Activated CD8-positive, alpha-beta memory T cell treated with anti-CD3 and anti-CD28 coated beads, Interleukin-2, amount 10 ng/mL, durations not matched to agents 7 days and 5 days (primary cell): ENCODE measurements around the gene CLECL1. TPM values are rescaled to one million over a fixed set of nuclear protein-coding genes. Genes with fewer than 3 reads are reported as not detected.
A peak's percentile ranks its signal among the peaks of the same experiment; 100 is the strongest.
"Not testable (repeated sequence)": the region's sequence is repeated elsewhere in the genome, so short reads cannot be mapped to it uniquely, and the experiment has no call there.

ENCODE experiments used
- ATAC-seq: fragments of 150-1000 bp; cut with Tn5 transposase; one replicate; pipeline ENCODE4 v1.10.0; 2021; ENCODE audit warnings: moderate library complexity
- CTCF ChIA-PET: fragments of 350-600 bp; sonication (Branson Sonifier 250); formaldehyde crosslinking; loops from one replicate; lab custom pipeline; 2021; ENCODE audit warnings: antibody characterized with exemption; lab: Charles Lee
- DNase-seq: peaks from one replicate; pipeline ENCODE4 v3.0.0-alpha.2; 2020
- H3K27ac Mint-ChIP-seq: one replicate; pipeline ENCODE4 v1.8.0; 2021; ENCODE audit warnings: mild to moderate bottlenecking, mixed read lengths
- H3K27me3 Mint-ChIP-seq: one replicate; pipeline ENCODE4 v1.8.0; 2021; ENCODE audit warnings: mixed read lengths
- H3K36me3 Mint-ChIP-seq: one replicate; pipeline ENCODE4 v1.8.0; 2021; ENCODE audit warnings: mild to moderate bottlenecking, mixed read lengths
- H3K4me1 Mint-ChIP-seq: one replicate; pipeline ENCODE4 v1.8.0; 2021; ENCODE audit warnings: mixed read lengths
- H3K4me3 Mint-ChIP-seq: one replicate; pipeline ENCODE4 v1.8.0; 2021; ENCODE audit warnings: mild to moderate bottlenecking, moderate library complexity, mixed read lengths
- H3K9me3 Mint-ChIP-seq: one replicate; pipeline ENCODE4 v1.8.0; 2022; ENCODE audit warnings: low read depth, mixed read lengths
- total RNA-seq, 2 experiments: library from RNA; stranded (reverse); gene quantifications; one replicate each; pipeline ENCODE4 v1.2.3, GENCODE V29; 2021

CLECL1 gene
- total RNA-seq, 2 experiments from 2014 or later, result 2.2 to 8.8 TPM

- Mint-ChIP-seq H3K27ac (no peak overlapping the region), H3K4me3 (no peak overlapping the region), H3K9me3 (no peaks in the 10 kb centered on the region), H3K4me1 (peaks cover 33% of the 10 kb centered on the region), H3K27me3 (no peaks in the 10 kb centered on the region), H3K36me3 (peaks cover 10% of the 10 kb centered on the region)
- DNase-seq (no peak), ATAC-seq (no peak)
- CTCF ChIA-PET, result interaction anchor here (0.6 to 3.3 kb wide), 7 partner anchors 13 to 97 kb away, joined by 3 to 17 read pairs (median 4); no protein-coding TSS in a partner anchor
Measured at GRCh38 chr12:9730011-9730410, 2.9 kb downstream of the CLECL1 start.

GRCh38 chr12:9729082-9729481, 3.8 kb downstream of the CLECL1 start:
- H3K36me3 Mint-ChIP-seq, result peaks cover 11% of the 10 kb centered on the region
- no peak overlapping the region for H3K4me3 Mint-ChIP-seq
- H3K4me1 Mint-ChIP-seq, result peaks cover 32% of the 10 kb centered on the region

GRCh38 chr12:9727813-9728212, 5.1 kb downstream of the CLECL1 start:
- Mint-ChIP-seq H3K36me3 (peaks cover 14% of the 10 kb centered on the region), H3K27me3 (no peaks in the 10 kb centered on the region), H3K27ac (no peak overlapping the region), H3K4me1 (peaks cover 29% of the 10 kb centered on the region), H3K9me3 (peaks cover 2% of the 10 kb centered on the region), H3K4me3 (no peak overlapping the region)
- DNase-seq (no peak), ATAC-seq (no peak)
- CTCF ChIA-PET, result interaction anchor here (2.6 kb wide), 1 partner anchor 11 kb away, joined by 11 read pairs; no protein-coding TSS in a partner anchor

More at GRCh38 chr12:9729082-9729481, 3.8 kb downstream of the CLECL1 start:
- no peak overlapping the region for H3K27ac Mint-ChIP-seq
- DNase-seq (no peak), ATAC-seq (no peak)
- H3K27me3 Mint-ChIP-seq, result no peaks in the 10 kb centered on the region
- CTCF ChIA-PET, result interaction anchor here (1.1 to 3.3 kb wide), 4 partner anchors 21 to 96 kb away, joined by 4 to 17 read pairs (median 5); no protein-coding TSS in a partner anchor
- peaks cover 2% of the 10 kb centered on the region for H3K9me3 Mint-ChIP-seq

- no peak for ATAC-seq
- CTCF ChIA-PET, result interaction anchor here (1.1 to 4.0 kb wide), 3 partner anchors 8 to 32 kb away, joined by 3 to 24 read pairs (median 11); no protein-coding TSS in a partner anchor
- Mint-ChIP-seq H3K9me3 (peaks cover 2% of the 10 kb centered on the region), H3K4me3 (no peak overlapping the region), H3K27ac (no peak overlapping the region), H3K27me3 (no peaks in the 10 kb centered on the region), H3K4me1 (peaks cover 12% of the 10 kb centered on the region), H3K36me3 (peaks cover 21% of the 10 kb centered on the region)
- DNase-seq, result no peak
Measured at GRCh38 chr12:9725213-9725870, 7.6 kb downstream of the CLECL1 start.

- ATAC-seq (no peak), DNase-seq (no peak)
- peaks cover 21% of the 10 kb centered on the region for H3K36me3 Mint-ChIP-seq
- no peak overlapping the region for H3K27ac Mint-ChIP-seq
- CTCF ChIA-PET, result interaction anchor here (4.0 kb wide), 1 partner anchor 15 kb away, joined by 24 read pairs; no protein-coding TSS in a partner anchor
- peaks cover 17% of the 10 kb centered on the region for H3K4me1 Mint-ChIP-seq
- no peak overlapping the region for H3K4me3 Mint-ChIP-seq
- H3K27me3 Mint-ChIP-seq, result no peaks in the 10 kb centered on the region
- H3K9me3 Mint-ChIP-seq, result peaks cover 2% of the 10 kb centered on the region
Measured at GRCh38 chr12:9724023-9724422, 8.9 kb downstream of the CLECL1 start.

- Mint-ChIP-seq H3K4me1 (peaks cover 17% of the 10 kb centered on the region), H3K27ac (no peak overlapping the region), H3K27me3 (no peaks in the 10 kb centered on the region), H3K4me3 (no peak overlapping the region), H3K36me3 (peaks cover 21% of the 10 kb centered on the region), H3K9me3 (peaks cover 2% of the 10 kb centered on the region)
- no peak for ATAC-seq
- no peak for DNase-seq
- CTCF ChIA-PET, result interaction anchor here (1.0 to 2.2 kb wide), 5 partner anchors 9 to 252 kb away, joined by 3 to 9 read pairs (median 4); no protein-coding TSS in a partner anchor
Measured at GRCh38 chr12:9721394-9722092, 11.4 kb downstream of the CLECL1 start.

GRCh38 chr12:9719790-9720189, 13.1 kb downstream of the CLECL1 start:
- peak overlapping the region; percentile 8 for H3K27ac Mint-ChIP-seq
- peaks cover 21% of the 10 kb centered on the region for H3K36me3 Mint-ChIP-seq
- no peak overlapping the region for H3K4me3 Mint-ChIP-seq
- H3K4me1 Mint-ChIP-seq, result peaks cover 15% of the 10 kb centered on the region
- H3K9me3 Mint-ChIP-seq, result peaks cover 2% of the 10 kb centered on the region
- no peaks in the 10 kb centered on the region for H3K27me3 Mint-ChIP-seq
- ATAC-seq (peak; percentile 60), DNase-seq (no peak)
- CTCF ChIA-PET, result interaction anchor here (1.3 to 2.5 kb wide), 2 partner anchors 12 to 23 kb away, joined by 4 to 8 read pairs; no protein-coding TSS in a partner anchor

- Mint-ChIP-seq H3K4me3 (no peak overlapping the region), H3K27ac (no peak overlapping the region), H3K4me1 (peaks cover 15% of the 10 kb centered on the region), H3K9me3 (no peaks in the 10 kb centered on the region), H3K27me3 (no peaks in the 10 kb centered on the region), H3K36me3 (peaks cover 17% of the 10 kb centered on the region)
- CTCF ChIA-PET, result interaction anchor here (0.7 to 2.5 kb wide), 3 partner anchors 11 to 24 kb away, joined by 3 to 8 read pairs (median 4); partner anchors contain the start of gene CLECL1
- DNase-seq (no peak), ATAC-seq (no peak)
Measured at GRCh38 chr12:9718968-9719367, 13.9 kb downstream of the CLECL1 start.

- Mint-ChIP-seq H3K4me1 (peaks cover 16% of the 10 kb centered on the region), H3K36me3 (peaks cover 13% of the 10 kb centered on the region)
- ATAC-seq, result no peak
Measured at GRCh38 chr12:9717070-9717925, 15.6 kb downstream of the CLECL1 start.

GRCh38 chr12:9713032-9713558, 19.8 kb downstream of the CLECL1 start:
- peaks cover 12% of the 10 kb centered on the region for H3K36me3 Mint-ChIP-seq
- peaks cover 29% of the 10 kb centered on the region for H3K4me1 Mint-ChIP-seq
- not testable (repeated sequence) for H3K27ac Mint-ChIP-seq, H3K27me3 Mint-ChIP-seq, H3K9me3 Mint-ChIP-seq, H3K4me3 Mint-ChIP-seq, DNase-seq, ATAC-seq
- CTCF ChIA-PET, result interaction anchor here (1.1 to 8.0 kb wide), 2 partner anchors 9 to 78 kb away, joined by 4 to 93 read pairs; no protein-coding TSS in a partner anchor

More at GRCh38 chr12:9717070-9717925, 15.6 kb downstream of the CLECL1 start:
- CTCF ChIA-PET, result interaction anchor here (0.9 to 2.3 kb wide), 5 partner anchors 8 to 84 kb away, joined by 3 to 23 read pairs (median 4); no protein-coding TSS in a partner anchor
- no peak overlapping the region for H3K27ac Mint-ChIP-seq
- no peak for DNase-seq
- no peaks in the 10 kb centered on the region for H3K9me3 Mint-ChIP-seq
- H3K27me3 Mint-ChIP-seq, result no peaks in the 10 kb centered on the region
- no peak overlapping the region for H3K4me3 Mint-ChIP-seq

GRCh38 chr12:9711664-9712063, 21.2 kb downstream of the CLECL1 start:
- Mint-ChIP-seq H3K27me3 (no peaks in the 10 kb centered on the region), H3K27ac (no peak overlapping the region), H3K4me3 (no peak overlapping the region), H3K4me1 (peaks cover 41% of the 10 kb centered on the region), H3K9me3 (no peaks in the 10 kb centered on the region), H3K36me3 (peaks cover 18% of the 10 kb centered on the region)
- CTCF ChIA-PET, result interaction anchor here (8.0 kb wide), 1 partner anchor 76 kb away, joined by 93 read pairs; no protein-coding TSS in a partner anchor
- ATAC-seq, result no peak
- DNase-seq, result no peak
